GM13977 (cell line): Measurements from ENCODE around the gene BCAS1.

ENCODE experiments used
- DNase-seq: peaks from one replicate; pipeline ENCODE4 v3.0.0; 2012; ENCODE audit warnings: low spot score
- CTCF ChIP-seq: IDR thresholded peaks from 2 replicates; pipeline ENCODE4 v1.5.1; 2012; ENCODE audit warnings: mild to moderate bottlenecking, control low read depth; ENCODE audit not compliant: insufficient read depth; ENCODE audit errors: extremely low read depth, missing control alignments
- in situ Hi-C: fragments of 300-500 bp; cut with MboI; formaldehyde crosslinking; loops from one replicate; pipeline ENCODE4 v1.12.0; 2022; ENCODE audit warnings: low sequenced_read_pairs, low pct_unique_long_range_greater_than_20kb, mixed read lengths, inconsistent platforms; ENCODE audit not compliant: unreplicated experiment

BCAS1 gene

GRCh38 chr20:53941680-53942471 lies 128.5 kb downstream of the BCAS1 start:
- no peak for TF ChIP-seq CTCF
- in situ Hi-C loops: loop anchor here (5.0 to 10.0 kb wide), 3 partner anchors 123 to 527 kb away; no protein-coding TSS in a partner anchor
- no peak for DNase-seq

DNA sequence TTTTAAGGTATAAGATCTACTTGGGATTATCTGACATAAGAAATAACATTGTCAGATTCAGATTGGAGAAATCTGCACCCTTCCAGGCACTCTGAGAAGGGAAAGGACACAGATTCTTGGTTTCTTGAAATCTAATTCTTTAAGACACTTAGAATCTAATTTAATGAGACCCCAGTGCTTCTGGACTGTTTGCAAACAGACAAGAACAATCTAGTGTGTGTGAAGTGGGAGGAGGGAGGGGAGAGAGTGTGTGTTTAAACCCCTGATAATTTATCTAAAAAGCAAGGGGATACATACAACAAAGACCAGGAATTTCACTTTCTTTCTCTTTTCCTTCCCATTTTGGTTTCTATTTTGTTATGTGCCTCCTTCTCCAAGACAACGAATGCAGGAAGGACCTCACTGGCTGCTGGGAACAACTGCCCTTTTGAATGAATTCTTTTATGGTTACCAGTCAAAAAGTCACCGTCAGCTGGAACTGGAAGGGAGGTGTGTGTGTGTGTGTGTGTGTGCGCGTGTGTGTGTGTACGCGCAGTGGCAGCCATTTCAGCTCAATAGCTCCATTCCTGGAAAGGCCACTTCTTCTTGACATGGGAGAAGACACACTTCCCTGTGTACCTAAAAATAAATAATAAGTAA lies 129.4 kb downstream of the BCAS1 start:
- no peak for DNase-seq
- TF ChIP-seq CTCF: no peak
- in situ Hi-C loops: loop anchor here (5.0 to 10.0 kb wide), 3 partner anchors 124 to 526 kb away; no protein-coding TSS in a partner anchor

DNA sequence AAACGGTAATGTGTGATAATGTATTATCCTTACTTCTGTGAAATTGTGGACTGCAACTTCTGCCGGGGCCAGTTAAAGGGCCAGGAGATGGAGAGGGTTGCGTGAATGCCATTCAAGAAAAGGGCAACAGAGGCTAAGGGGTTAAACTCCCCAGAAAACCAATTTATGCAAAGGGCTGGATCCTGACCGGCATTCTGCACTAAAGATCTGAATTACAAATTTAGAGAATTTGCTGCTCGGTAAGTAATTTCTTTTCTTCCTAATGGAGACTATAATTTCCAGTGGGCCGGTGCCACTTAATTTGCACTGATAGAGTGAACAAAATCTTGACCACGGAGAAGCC lies 130.1 kb downstream of the BCAS1 start:
- in situ Hi-C loops: loop anchor here (5.0 to 10.0 kb wide), 3 partner anchors 124 to 526 kb away; no protein-coding TSS in a partner anchor

DNA sequence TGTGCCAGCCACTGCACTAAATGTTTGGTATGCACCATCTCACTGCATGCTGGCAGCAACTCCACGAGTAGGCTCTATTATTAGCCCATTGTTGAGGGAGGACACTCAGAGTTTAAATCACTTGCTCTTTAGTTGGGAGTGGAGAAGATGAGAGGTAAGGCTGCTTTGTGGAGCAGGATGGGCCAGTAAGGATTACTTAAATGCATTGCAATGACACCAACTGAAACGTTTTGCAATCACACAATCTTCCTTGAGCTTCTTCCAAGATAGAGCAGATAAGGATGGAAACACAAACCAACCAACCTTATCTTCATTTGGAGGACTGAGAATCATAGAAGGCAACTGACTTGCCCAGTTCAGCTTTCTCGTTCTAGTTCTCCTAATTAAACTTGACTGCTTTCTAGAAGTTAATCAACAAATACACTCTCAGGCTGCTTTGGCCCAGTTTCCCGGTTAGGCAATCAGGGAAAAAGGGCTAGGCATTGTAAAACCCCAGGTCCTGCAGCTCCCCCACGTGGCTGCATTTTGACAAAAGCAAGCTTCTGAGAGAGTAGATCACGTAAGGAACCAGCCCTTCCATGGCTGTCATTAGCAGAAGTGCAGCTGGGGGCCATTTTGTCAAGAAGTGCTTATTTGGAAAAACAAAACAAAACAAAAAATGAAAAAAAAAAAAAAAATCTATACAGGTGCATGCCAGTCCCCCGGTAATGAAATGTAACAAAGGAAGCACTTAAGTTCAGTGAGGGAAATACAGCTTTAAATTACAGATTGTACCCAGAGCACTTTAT lies 130.6 kb downstream of the BCAS1 start:
- in situ Hi-C loops: loop anchor here (5.0 to 10.0 kb wide), 3 partner anchors 125 to 525 kb away; no protein-coding TSS in a partner anchor
- DNase-seq: peak; percentile 58

More for the DNA sequence above, 130.1 kb downstream of the BCAS1 start:
- no peak for TF ChIP-seq CTCF
- no peak for DNase-seq

GRCh38 chr20:53939190-53939571 lies 131.2 kb downstream of the BCAS1 start:
- no peak for DNase-seq
- in situ Hi-C loops: no loop called here
- no peak for TF ChIP-seq CTCF

More for the DNA sequence above, 130.6 kb downstream of the BCAS1 start:
- TF ChIP-seq CTCF: peak; percentile 85

DNA sequence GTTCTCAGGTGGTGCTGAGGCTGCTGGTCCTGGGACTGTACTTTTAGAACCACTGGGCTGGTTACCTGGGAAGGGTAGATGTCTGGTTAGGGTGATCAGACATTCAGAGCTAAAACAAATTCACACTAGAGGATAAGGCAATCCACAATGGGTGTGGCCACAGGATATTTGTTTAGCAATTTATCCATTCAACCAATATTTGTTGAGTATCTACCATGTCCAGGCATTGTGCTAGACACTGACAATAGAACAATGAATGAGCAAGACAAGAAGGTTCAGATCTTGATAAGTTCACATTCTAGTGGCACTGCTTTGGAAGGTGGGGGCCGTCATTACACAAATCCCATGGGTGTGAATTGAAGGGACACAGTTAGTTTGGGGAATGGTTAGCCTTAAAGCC lies 131.7 kb downstream of the BCAS1 start:
- in situ Hi-C loops: no loop called here
- DNase-seq: no peak

More for the DNA sequence above, 131.7 kb downstream of the BCAS1 start:
- no peak for TF ChIP-seq CTCF
